CD4-positive, alpha-beta T cell treated with Interleukin-2 at 100 ng/mL for 4 hours (primary cell): ENCODE measurements around the gene NDUFV3.
"Not testable (repeated sequence)": the region's sequence is repeated elsewhere in the genome, so short reads cannot be mapped to it uniquely, and the experiment has no call there.

Experiments
- DNase-seq: peaks from one replicate; pipeline ENCODE4 v3.0.0-alpha.2; 2020; ENCODE audit warnings: low spot score

NDUFV3 gene

GRCh38 chr21:42892931-42893755 is at the start of gene NDUFV3:
Gene NDUFV3, plus strand, starts transcription at chr21:42893309. Its CDS starts 25 bp downstream, at chr21:42893334.
- peak; percentile 100 for DNase-seq

GRCh38 chr21:42844411-42845113 is 48.5 kb upstream of the NDUFV3 start:
- no peak for DNase-seq

- no peak for DNase-seq
These were observed 47.7 kb upstream of the NDUFV3 start for GRCh38 chr21:42845296-42845965.

- DNase-seq, result no peak
These were observed 46.9 kb upstream of the NDUFV3 start for GRCh38 chr21:42846221-42846620.

- no peak for DNase-seq
These were observed 45.9 kb upstream of the NDUFV3 start for GRCh38 chr21:42847051-42847707.

GRCh38 chr21:42847726-42848125 is 45.4 kb upstream of the NDUFV3 start:
- no peak for DNase-seq

- not testable (repeated sequence) for DNase-seq
These were observed 44.8 kb upstream of the NDUFV3 start for GRCh38 chr21:42848144-42848931.

- no peak for DNase-seq
These were observed 44.0 kb upstream of the NDUFV3 start for GRCh38 chr21:42848932-42849758.

- no peak for DNase-seq
These were observed 43.2 kb upstream of the NDUFV3 start for GRCh38 chr21:42849759-42850412.

- DNase-seq, result no peak
These were observed 42.6 kb upstream of the NDUFV3 start for GRCh38 chr21:42850463-42850862.

- peak; percentile 24 for DNase-seq
These were observed 42.2 kb upstream of the NDUFV3 start for GRCh38 chr21:42850866-42851391.

- DNase-seq, result no peak
These were observed 41.1 kb upstream of the NDUFV3 start for GRCh38 chr21:42851812-42852665.

- no peak for DNase-seq
These were observed 40.1 kb upstream of the NDUFV3 start for GRCh38 chr21:42852925-42853570.

GRCh38 chr21:42853621-42854020 is 39.5 kb upstream of the NDUFV3 start:
- DNase-seq, result no peak

GRCh38 chr21:42854246-42855010 is 38.7 kb upstream of the NDUFV3 start:
- DNase-seq, result no peak

GRCh38 chr21:42855171-42855936 is 37.8 kb upstream of the NDUFV3 start:
- DNase-seq, result no peak

- no peak for DNase-seq
These were observed 37.2 kb upstream of the NDUFV3 start for GRCh38 chr21:42855937-42856335.
